ENCODE data around the gene RASA3.
"Not testable (repeated sequence)": the region's sequence is repeated elsewhere in the genome, so short reads cannot be mapped to it uniquely, and the experiment has no call there.

The RASA3 gene

DNA sequence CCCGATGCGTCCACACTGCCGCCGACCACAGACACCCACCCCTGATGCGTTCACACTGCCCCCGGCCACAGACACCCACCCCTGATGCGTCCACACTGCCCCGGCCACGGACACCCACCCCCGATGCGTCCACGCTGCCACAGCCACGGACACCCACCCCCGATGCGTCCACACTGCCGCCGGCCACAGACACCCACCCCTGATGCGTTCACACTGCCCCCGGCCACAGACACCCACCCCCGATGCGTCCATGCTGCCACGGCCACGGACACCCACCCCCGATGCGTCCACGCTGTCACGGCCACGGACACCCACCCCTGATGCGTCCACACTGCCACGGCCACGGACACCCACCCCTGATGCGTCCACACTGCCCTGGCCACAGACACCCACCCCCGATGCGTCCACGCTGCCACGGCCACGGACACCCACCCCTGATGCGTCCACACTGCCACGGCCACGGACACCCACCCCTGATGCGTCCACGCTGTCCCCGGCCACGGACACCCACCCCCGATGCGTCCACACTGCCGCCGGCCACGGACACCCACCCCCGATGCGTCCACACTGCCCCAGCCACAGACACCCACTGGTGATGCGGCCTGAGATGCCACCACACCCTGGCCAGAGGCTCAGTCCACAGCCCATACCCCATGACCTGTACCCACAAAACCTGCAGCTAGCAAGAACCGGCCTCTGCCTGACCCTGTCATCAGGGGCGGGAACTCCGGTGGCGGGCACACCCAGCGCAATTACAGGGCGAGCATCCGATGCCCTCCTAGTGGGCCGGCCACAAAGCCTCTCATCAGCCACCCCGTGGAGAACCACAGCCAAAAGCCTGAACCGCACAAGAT is 28.4 kb downstream of the RASA3 start:
- DNase-seq (ENCODE audit: low read depth in 1 of 2, low spot score in 1 of 2): no peak
- no peak overlapping the region for H3K27ac ChIP-seq (replicated peaks)

DNA sequence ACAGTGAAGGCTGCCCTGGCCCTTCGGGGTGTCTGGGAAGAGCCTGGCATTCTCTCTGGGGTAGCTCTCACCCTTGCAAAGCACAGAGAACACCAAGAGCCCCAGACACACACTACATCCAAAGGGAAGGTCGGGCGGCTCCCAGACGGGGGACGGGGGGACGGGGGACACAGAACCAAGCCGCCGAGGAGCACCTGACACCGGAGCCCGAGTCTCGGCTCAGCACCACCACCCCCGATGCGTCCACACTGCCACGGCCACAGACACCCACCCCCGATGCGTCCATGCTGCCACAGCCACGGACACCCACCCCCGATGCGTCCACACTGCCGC is 29.2 kb downstream of the RASA3 start:
- not testable (repeated sequence) for H3K27me3 ChIP-seq (ENCODE audit: insufficient read depth, poor library complexity, severe bottlenecking); DNase-seq (ENCODE audit: low read depth in 1 of 2, low spot score in 1 of 2); H3K27ac ChIP-seq (replicated peaks); H3K4me3 ChIP-seq (replicated peaks; ENCODE audit: insufficient read depth, low read length)

More for the DNA sequence above, 28.4 kb downstream of the RASA3 start:
- Histone ChIP-seq H3K4me3 (replicated peaks; ENCODE audit: insufficient read depth, low read length) (no peak overlapping the region), H3K27me3 (ENCODE audit: insufficient read depth, poor library complexity, severe bottlenecking) (no peaks in the 10 kb centered on the region)
- TF ChIP-seq, protein P1, sequence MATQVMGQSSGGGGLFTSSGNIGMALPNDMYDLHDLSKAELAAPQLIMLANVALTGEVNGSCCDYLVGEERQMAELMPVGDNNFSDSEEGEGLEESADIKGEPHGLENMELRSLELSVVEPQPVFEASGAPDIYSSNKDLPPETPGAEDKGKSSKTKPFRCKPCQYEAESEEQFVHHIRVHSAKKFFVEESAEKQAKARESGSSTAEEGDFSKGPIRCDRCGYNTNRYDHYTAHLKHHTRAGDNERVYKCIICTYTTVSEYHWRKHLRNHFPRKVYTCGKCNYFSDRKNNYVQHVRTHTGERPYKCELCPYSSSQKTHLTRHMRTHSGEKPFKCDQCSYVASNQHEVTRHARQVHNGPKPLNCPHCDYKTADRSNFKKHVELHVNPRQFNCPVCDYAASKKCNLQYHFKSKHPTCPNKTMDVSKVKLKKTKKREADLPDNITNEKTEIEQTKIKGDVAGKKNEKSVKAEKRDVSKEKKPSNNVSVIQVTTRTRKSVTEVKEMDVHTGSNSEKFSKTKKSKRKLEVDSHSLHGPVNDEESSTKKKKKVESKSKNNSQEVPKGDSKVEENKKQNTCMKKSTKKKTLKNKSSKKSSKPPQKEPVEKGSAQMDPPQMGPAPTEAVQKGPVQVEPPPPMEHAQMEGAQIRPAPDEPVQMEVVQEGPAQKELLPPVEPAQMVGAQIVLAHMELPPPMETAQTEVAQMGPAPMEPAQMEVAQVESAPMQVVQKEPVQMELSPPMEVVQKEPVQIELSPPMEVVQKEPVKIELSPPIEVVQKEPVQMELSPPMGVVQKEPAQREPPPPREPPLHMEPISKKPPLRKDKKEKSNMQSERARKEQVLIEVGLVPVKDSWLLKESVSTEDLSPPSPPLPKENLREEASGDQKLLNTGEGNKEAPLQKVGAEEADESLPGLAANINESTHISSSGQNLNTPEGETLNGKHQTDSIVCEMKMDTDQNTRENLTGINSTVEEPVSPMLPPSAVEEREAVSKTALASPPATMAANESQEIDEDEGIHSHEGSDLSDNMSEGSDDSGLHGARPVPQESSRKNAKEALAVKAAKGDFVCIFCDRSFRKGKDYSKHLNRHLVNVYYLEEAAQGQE (IDR thresholded peaks at IDR 0.05; ENCODE audit: insufficient replicate concordance, low read depth): no peak
- TF ChIP-seq GABPA (IDR thresholded peaks at IDR 0.05; ENCODE audit: low read depth): no peak
- no peak for TF ChIP-seq POLR2AphosphoS5 (IDR thresholded peaks at IDR 0.05; ENCODE audit: low read depth)
- TF ChIP-seq, protein P2, sequence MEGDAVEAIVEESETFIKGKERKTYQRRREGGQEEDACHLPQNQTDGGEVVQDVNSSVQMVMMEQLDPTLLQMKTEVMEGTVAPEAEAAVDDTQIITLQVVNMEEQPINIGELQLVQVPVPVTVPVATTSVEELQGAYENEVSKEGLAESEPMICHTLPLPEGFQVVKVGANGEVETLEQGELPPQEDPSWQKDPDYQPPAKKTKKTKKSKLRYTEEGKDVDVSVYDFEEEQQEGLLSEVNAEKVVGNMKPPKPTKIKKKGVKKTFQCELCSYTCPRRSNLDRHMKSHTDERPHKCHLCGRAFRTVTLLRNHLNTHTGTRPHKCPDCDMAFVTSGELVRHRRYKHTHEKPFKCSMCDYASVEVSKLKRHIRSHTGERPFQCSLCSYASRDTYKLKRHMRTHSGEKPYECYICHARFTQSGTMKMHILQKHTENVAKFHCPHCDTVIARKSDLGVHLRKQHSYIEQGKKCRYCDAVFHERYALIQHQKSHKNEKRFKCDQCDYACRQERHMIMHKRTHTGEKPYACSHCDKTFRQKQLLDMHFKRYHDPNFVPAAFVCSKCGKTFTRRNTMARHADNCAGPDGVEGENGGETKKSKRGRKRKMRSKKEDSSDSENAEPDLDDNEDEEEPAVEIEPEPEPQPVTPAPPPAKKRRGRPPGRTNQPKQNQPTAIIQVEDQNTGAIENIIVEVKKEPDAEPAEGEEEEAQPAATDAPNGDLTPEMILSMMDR (IDR thresholded peaks at IDR 0.05; ENCODE audit: insufficient read depth, low read length): no peak
- TF ChIP-seq SPI1 (IDR thresholded peaks at IDR 0.05; ENCODE audit: borderline replicate concordance, low read depth): no peak

DNA sequence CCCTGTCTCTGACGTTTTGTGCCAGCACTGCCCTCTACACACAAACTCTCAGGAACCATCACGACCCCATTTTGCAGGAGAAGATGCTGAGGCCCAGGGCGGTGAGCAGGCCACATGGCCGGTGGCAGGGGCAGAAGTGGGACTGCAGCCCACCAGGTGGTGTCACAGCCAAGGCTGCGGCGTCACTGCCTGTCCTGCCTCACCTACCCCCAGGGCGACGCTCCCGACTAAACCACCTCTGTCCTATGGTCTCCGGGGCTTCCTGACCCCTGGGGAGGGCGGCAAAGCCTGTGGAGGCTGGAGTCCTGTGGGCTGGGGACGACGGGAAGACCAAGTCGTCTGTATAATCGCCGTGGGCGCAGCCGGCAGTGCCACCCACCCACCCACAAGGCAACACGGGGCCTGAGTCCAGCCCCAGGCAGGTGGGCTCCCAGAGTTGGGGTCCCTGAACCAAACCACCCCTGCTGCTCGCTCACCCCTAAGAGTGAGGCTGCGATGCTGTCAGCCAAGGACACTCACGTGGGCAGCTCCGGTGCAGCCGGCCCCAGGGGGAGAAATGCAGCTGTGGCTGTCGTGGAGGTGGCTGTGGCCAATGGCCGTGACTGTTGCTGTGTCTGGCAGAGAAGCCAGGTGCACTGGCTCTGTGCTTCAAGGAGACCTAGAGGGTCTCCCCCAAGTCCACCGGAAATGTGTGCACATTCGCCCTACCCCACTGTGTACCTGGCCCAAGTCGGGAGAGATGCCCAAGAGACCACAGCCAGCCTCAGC is 29.7 kb downstream of the RASA3 start:
- TF ChIP-seq, protein P1 (IDR thresholded peaks at IDR 0.05; ENCODE audit: insufficient replicate concordance, low read depth): no peak
- no peak for TF ChIP-seq SPI1 (IDR thresholded peaks at IDR 0.05; ENCODE audit: borderline replicate concordance, low read depth)
- no peak for TF ChIP-seq GABPA (IDR thresholded peaks at IDR 0.05; ENCODE audit: low read depth)
- TF ChIP-seq POLR2AphosphoS5 (IDR thresholded peaks at IDR 0.05; ENCODE audit: low read depth): no peak
- TF ChIP-seq, protein P2 (IDR thresholded peaks at IDR 0.05; ENCODE audit: insufficient read depth, low read length): no peak
- no peak for DNase-seq (ENCODE audit: low read depth in 1 of 2, low spot score in 1 of 2)
- Histone ChIP-seq H3K27ac (replicated peaks) (no peak overlapping the region), H3K27me3 (ENCODE audit: insufficient read depth, poor library complexity, severe bottlenecking) (no peaks in the 10 kb centered on the region), H3K4me3 (replicated peaks; ENCODE audit: insufficient read depth, low read length) (no peak overlapping the region)

DNA sequence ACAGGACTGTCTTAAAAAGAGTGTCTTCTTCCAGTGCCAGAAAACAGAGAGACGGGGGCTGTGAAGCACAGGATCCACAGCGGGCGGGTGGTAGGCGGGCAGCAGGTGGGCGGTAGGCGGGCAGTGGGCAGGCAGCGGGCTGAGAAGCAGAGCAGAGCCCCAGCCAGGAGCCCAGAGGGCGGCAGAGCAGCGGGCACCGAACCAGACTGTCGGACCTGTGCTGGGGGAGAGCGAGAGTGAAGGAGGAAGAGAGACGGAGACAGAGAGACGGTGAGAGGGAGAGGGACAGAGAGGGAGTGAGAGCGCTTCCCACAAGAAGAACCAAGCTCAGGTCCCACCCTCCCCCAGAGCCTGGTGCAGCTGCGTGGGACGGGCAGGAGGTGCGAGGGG is 30.3 kb downstream of the RASA3 start:
- TF ChIP-seq, protein P2 (IDR thresholded peaks at IDR 0.05; ENCODE audit: insufficient read depth, low read length): no peak
- TF ChIP-seq GABPA (IDR thresholded peaks at IDR 0.05; ENCODE audit: low read depth): no peak
- TF ChIP-seq POLR2AphosphoS5 (IDR thresholded peaks at IDR 0.05; ENCODE audit: low read depth): no peak
- TF ChIP-seq, protein P1 (IDR thresholded peaks at IDR 0.05; ENCODE audit: insufficient replicate concordance, low read depth): no peak
- TF ChIP-seq SPI1 (IDR thresholded peaks at IDR 0.05; ENCODE audit: borderline replicate concordance, low read depth): no peak
- H3K27me3 ChIP-seq (ENCODE audit: insufficient read depth, poor library complexity, severe bottlenecking): no peaks in the 10 kb centered on the region
- H3K27ac ChIP-seq (replicated peaks): no peak overlapping the region
- no peak overlapping the region for H3K4me3 ChIP-seq (replicated peaks; ENCODE audit: insufficient read depth, low read length)
- no peak for DNase-seq (ENCODE audit: low read depth in 1 of 2, low spot score in 1 of 2)
